Endothelial cell of umbilical vein (primary cell): ENCODE results near the gene FUT8. TPM values are rescaled to one million over a fixed set of nuclear protein-coding genes. Genes with fewer than 3 reads are reported as not detected.

ENCODE experiments used
- BruUV-seq: library from RNA; stranded (reverse); fragments of 400-500 nt; replicated peaks from 2 replicates; lab custom pipeline; 2021; lab: Mats Ljungman, UMichigan
- CTCF ChIA-PET: fragments of 300-600, 350-600 bp; sonication (Branson Sonifier 250); formaldehyde crosslinking; loops from one replicate; lab custom pipeline; 2021; ENCODE audit warnings: antibody characterized with exemption, inconsistent platforms; lab: Charles Lee
- POLR2A ChIA-PET: fragments of 300-600, 350-600 bp; sonication (Branson Sonifier 250); formaldehyde crosslinking; loops from one replicate; lab custom pipeline; 2021; ENCODE audit warnings: antibody characterized with exemption, inconsistent platforms; lab: Charles Lee
- DNase-seq: peaks from one replicate; pipeline ENCODE4 v3.0.0-alpha.2; 2011; ENCODE audit warnings: low read depth, low spot score
- FAIRE-seq: peaks from 2 replicates; lab custom pipeline; 2011; peaks lifted over from hg19 to GRCh38; lab: Jason Lieb, UNC
- H2AFZ ChIP-seq: 2 replicates; pipeline ENCODE4 v1.6.0; 2012; ENCODE audit warnings: low read depth, low read length, control low read depth, inconsistent platforms
- H3K27ac ChIP-seq: 2 replicates; pipeline ENCODE4 v1.5.1; 2011; ENCODE audit warnings: low read depth, mild to moderate bottlenecking, control low read depth, low read length, moderate library complexity; ENCODE audit not compliant: insufficient read depth
- H3K27me3 ChIP-seq, 2 experiments: 2 replicates each; pipeline versions ENCODE4 v1.6.0 to v1.6.1; 2011; ENCODE audit warnings: low read length in 2 of 2, mixed read lengths in 1 of 2; ENCODE audit not compliant: control insufficient read depth in 2 of 2, insufficient read depth in 2 of 2
- H3K36me3 ChIP-seq, 2 experiments: 2 replicates in 1 of 2; 3 replicates in 1 of 2; pipeline ENCODE4 v1.5.1; 2011; ENCODE audit warnings: low read length in 2 of 2, mild to moderate bottlenecking in 1 of 2, moderate library complexity in 1 of 2; ENCODE audit not compliant: control insufficient read depth in 2 of 2, insufficient read depth in 2 of 2; ENCODE audit errors: extremely low read depth in 1 of 2
- H3K4me1 ChIP-seq: 3 replicates; pipeline ENCODE4 v1.5.1; 2011; ENCODE audit warnings: mild to moderate bottlenecking, low read length; ENCODE audit not compliant: control insufficient read depth, insufficient read depth; ENCODE audit errors: extremely low read depth
- H3K4me2 ChIP-seq: 2 replicates; pipeline ENCODE4 v1.6.1; 2011; ENCODE audit warnings: low read length, control low read depth, mixed read lengths; ENCODE audit not compliant: insufficient read depth
- H3K4me3 ChIP-seq, 3 experiments: fragments of 200-600 bp in 1 of 3; sonication (generic), shearing (Covaris generic) in 1 of 3; replicated peaks in 1 of 3; 2 replicates each; pipeline ENCODE4 v1.5.1; 2011 to 2016; ENCODE audit warnings: control low read depth in 3 of 3, low read length in 3 of 3, mild to moderate bottlenecking in 2 of 3, inconsistent platforms in 1 of 3, low read depth in 1 of 3, moderate library complexity in 1 of 3; ENCODE audit not compliant: insufficient read depth in 1 of 3
- H3K79me2 ChIP-seq: 2 replicates; pipeline ENCODE4 v1.6.0; 2012; ENCODE audit warnings: low read length, inconsistent platforms; ENCODE audit not compliant: control insufficient read depth, insufficient read depth
- H3K9ac ChIP-seq: replicated peaks from 2 replicates; pipeline ENCODE3; 2011; ENCODE audit warnings: low read length, control low read depth; ENCODE audit not compliant: insufficient read depth; ENCODE audit errors: extremely low read depth
- H3K9me1 ChIP-seq: replicated peaks from 3 replicates; pipeline ENCODE4 v1.6.0; 2011; ENCODE audit warnings: mild to moderate bottlenecking, low read length; ENCODE audit not compliant: control insufficient read depth, insufficient read depth; ENCODE audit errors: extremely low read depth
- H3K9me3 ChIP-seq: replicated peaks from 2 replicates; pipeline ENCODE4 v1.5.1; 2012; ENCODE audit warnings: low read length, inconsistent platforms; ENCODE audit not compliant: control insufficient read depth, insufficient read depth
- H4K20me1 ChIP-seq: replicated peaks from 2 replicates; pipeline ENCODE3; 2011; ENCODE audit warnings: mild to moderate bottlenecking, low read length; ENCODE audit not compliant: control insufficient read depth, insufficient read depth; ENCODE audit errors: extremely low read depth
- CTCF ChIP-seq, 2 donors: IDR thresholded peaks; 1 replicate in 1 of 2; 2 replicates in 1 of 2; pipeline ENCODE4 v1.5.1; 2011; ENCODE audit warnings: low read length in 2 of 2, mild to moderate bottlenecking in 2 of 2, moderate library complexity in 2 of 2, control low read depth in 1 of 2, inconsistent platforms in 1 of 2, low read depth in 1 of 2; ENCODE audit not compliant: insufficient read depth in 1 of 2; ENCODE audit errors: extremely low read depth in 1 of 2
- EZH2 ChIP-seq: IDR thresholded peaks from 2 replicates; pipeline ENCODE4 v1.6.1; 2012; ENCODE audit warnings: borderline replicate concordance, low read depth, mild to moderate bottlenecking, moderate library complexity, low read length, inconsistent platforms; ENCODE audit not compliant: severe bottlenecking
- GATA2 ChIP-seq: IDR thresholded peaks from 2 replicates; pipeline ENCODE4 v1.7.0; 2011; ENCODE audit warnings: low read depth, mild to moderate bottlenecking, moderate library complexity, mixed read lengths, low read length; ENCODE audit not compliant: insufficient read length, insufficient read depth
- JUN ChIP-seq: IDR thresholded peaks from 2 replicates; pipeline ENCODE4 v1.6.1; 2011; ENCODE audit warnings: borderline replicate concordance, low read depth; ENCODE audit not compliant: insufficient read length, insufficient read depth
- MYC ChIP-seq: IDR thresholded peaks from one replicate; pipeline ENCODE4 v1.6.1; 2011; ENCODE audit warnings: mild to moderate bottlenecking, low read depth, low read length
- POLR2AphosphoS5 ChIP-seq: IDR thresholded peaks from 2 replicates; pipeline ENCODE4 v1.6.1; 2012; ENCODE audit warnings: low read depth, mild to moderate bottlenecking, control low read depth, low read length, moderate library complexity; ENCODE audit not compliant: insufficient read depth
- dilution Hi-C: fragments of 300-500 bp; cut with MboI; formaldehyde crosslinking; loops from one replicate; pipeline ENCODE4 v1.15.0; 2019; ENCODE audit warnings: low sequenced_read_pairs; ENCODE audit not compliant: extremely low pct_ligation_motif_present
- intact Hi-C: fragments of 100-400 bp; cut with micrococcal nuclease; formaldehyde crosslinking; loops from one replicate; pipeline ENCODE4 v1.10.0; 2022
- polyA plus RNA-seq, 4 experiments: library from polyadenylated mRNA; depleted of rRNA in 3 of 4; stranded (reverse) in 3 of 4; unstranded in 1 of 4; fragments of >200 nt; gene quantifications; 2 replicates each; pipeline versions ENCODE4 v1.2.1 to v1.2.3, GENCODE V29; 2011 to 2012; ENCODE audit warnings: missing spikeins in 1 of 4
- total RNA-seq: library from RNA; stranded (reverse); gene quantifications from 2 replicates; pipeline ENCODE4 v1.2.3, GENCODE V29; 2021

The FUT8 gene
- total and polyA plus RNA-seq, 2 donors (not counting 3 experiments of a cell fraction or from before 2014, with no cell fraction given) = 16.7 to 38.8 TPM

- H3K36me3 ChIP-seq = no peaks in the 10 kb centered on the region
- H3K4me1 ChIP-seq = no peaks in the 10 kb centered on the region
- H4K20me1 ChIP-seq = no peaks in the 10 kb centered on the region
- DNase-seq = no peak
- TF ChIP-seq GATA2 (no peak), CTCF (IDR thresholded peaks at IDR 0.05; ENCODE audit: extremely low read depth in 1 of 2, insufficient read depth in 1 of 2, low read depth in 1 of 2, low read length in 2 of 2) (no peak), MYC (no peak), EZH2 (no peak), POLR2AphosphoS5 (no peak), JUN (no peak)
- dilution Hi-C loops = no loop called here
- H3K9ac ChIP-seq = no peak overlapping the region
- no peaks in the 10 kb centered on the region for H3K9me3 ChIP-seq
- ChIA-PET POLR2A (no interaction called here), CTCF (interaction anchor here (1.2 kb wide), 1 partner anchor 9 kb away, joined by 3 read pairs; no protein-coding TSS in a partner anchor)
- H3K4me3 ChIP-seq = no peak overlapping the region
- H3K4me2 ChIP-seq = no peak overlapping the region
- no peaks in the 10 kb centered on the region for H3K9me1 ChIP-seq
- FAIRE-seq = no peak
- intact Hi-C loops = no loop called here
- H3K27ac ChIP-seq = no peak overlapping the region
- no peaks in the 10 kb centered on the region for H3K27me3 ChIP-seq
- no peak overlapping the region for H2AFZ ChIP-seq
- no TSS peak for BruUV-seq
- H3K79me2 ChIP-seq = peaks cover 31% of the 10 kb centered on the region
These were observed 90.2 kb downstream of the FUT8 start for GRCh38 chr14:65502676-65503124.
